ENCODE data around the gene PAGR1. TPM values are rescaled to one million over a fixed set of nuclear protein-coding genes. Genes with fewer than 3 reads are reported as not detected.

The PAGR1 gene
- total and polyA plus RNA-seq, 2 of the 13 experiments (the other 11 are each of a cell fraction or from before 2014, with no cell fraction given): 9.8 to 66.4 TPM

GRCh38 chr16:29858974-29859373 lies 43.0 kb downstream of the PAGR1 start:
- ATAC-seq (no peak), FAIRE-seq (no peak), DNase-seq (ENCODE audit: low spot score) (no peak)
- H3K4me3 ChIP-seq (replicated peaks in 1 of 3; ENCODE audit: insufficient read depth in 1 of 3, low read depth in 2 of 3, low read length in 3 of 3): no peak overlapping the region
- TF ChIP-seq ZNF274 (CRISPR knock-in tag; IDR thresholded peaks at IDR 0.05) (no peak), MXD1 (CRISPR knock-in tag; IDR thresholded peaks at IDR 0.05) (no peak), FOXO4 (CRISPR knock-in tag; conservative IDR thresholded peaks at IDR 0.05) (0 out of 2 replicates have a peak, but pooled peaks have one; percentile 52), THRA (CRISPR knock-in tag; IDR thresholded peaks at IDR 0.05; ENCODE audit: borderline replicate concordance) (no peak), GABPA (IDR thresholded peaks at IDR 0.05; ENCODE audit: low read depth, low read length) (no peak), GABPA (CRISPR knock-in tag; IDR thresholded peaks at IDR 0.05; ENCODE audit: low read depth) (no peak), NFE2L2 (IDR thresholded peaks at IDR 0.05; ENCODE audit: low read length) (no peak), MAFG (CRISPR knock-in tag; IDR thresholded peaks at IDR 0.05) (no peak), AGO2 (optimal IDR thresholded peaks at IDR 0.05; ENCODE audit: low read depth, low read length) (peak; percentile 43), ZEB1 (IDR thresholded peaks at IDR 0.05; ENCODE audit: insufficient replicate concordance, low read depth) (no peak), JUND (CRISPR knock-in tag; IDR thresholded peaks at IDR 0.05) (no peak), JUNB (CRISPR knock-in tag; IDR thresholded peaks at IDR 0.05; ENCODE audit: borderline replicate concordance) (no peak), TCF7L2 (IDR thresholded peaks at IDR 0.05; ENCODE audit: low read depth, low read length) (no peak), ZNF747 (CRISPR knock-in tag; IDR thresholded peaks at IDR 0.05; ENCODE audit: borderline replicate concordance) (no peak), ZNF30 (CRISPR knock-in tag; IDR thresholded peaks at IDR 0.05) (no peak), TCF7 (IDR thresholded peaks at IDR 0.05; ENCODE audit: low read depth) (no peak), RBFOX2 (IDR thresholded peaks at IDR 0.05; ENCODE audit: low read depth, low read length) (0 out of 2 replicates have a peak, but pooled peaks have one; percentile 49), GZF1 (CRISPR knock-in tag; IDR thresholded peaks at IDR 0.05) (no peak)
- H3K79me2 ChIP-seq (ENCODE audit: insufficient read depth, low read length): peaks cover 13% of the 10 kb centered on the region
- CTCF ChIA-PET (ENCODE audit: low intra/inter-chr PET ratio, low total read pairs): no interaction called here
- no peak overlapping the region for H3K9ac ChIP-seq (ENCODE audit: insufficient read depth, low read depth, low read length)
- intact Hi-C loops (cut with micrococcal nuclease; ENCODE audit: unreplicated experiment) (no loop called here), in situ Hi-C loops (cut with HindIII; ENCODE audit: extremely low pct_ligation_motif_present, low pct_unique_long_range_greater_than_20kb) (no loop called here)
- peaks cover 6 to 13% of the 10 kb centered on the region in 2 experiments; a peak in 4 of 5 replicates for H3K36me3 ChIP-seq (replicated peaks in 1 of 2; ENCODE audit: control insufficient read depth in 1 of 2, insufficient read depth in 2 of 2, low read length in 2 of 2)
- WGBS (ENCODE audit: low lambda C conversion rate): 96% methylated on average over 19 of the region's 19 CpGs
- H2AFZ ChIP-seq (ENCODE audit: low read length): no peak overlapping the region
- POLR2A ChIA-PET: interaction anchor here (2.9 kb wide), 1 partner anchor 43 kb away, joined by 6 read pairs; the partner anchor contains the start of gene PAGR1
- H3K4me2 ChIP-seq (ENCODE audit: low read depth, low read length): no peak overlapping the region
- no peak overlapping the region for H3K27ac ChIP-seq (ENCODE audit: extremely low read length, insufficient read depth, low read length)
- BruUV-seq (replicated peaks): no TSS peak
- H3K4me1 ChIP-seq (ENCODE audit: insufficient read depth, low read length): peaks cover 21% of the 10 kb centered on the region
- H4K20me1 ChIP-seq (ENCODE audit: insufficient read depth, low read length): no peaks in the 10 kb centered on the region; the same call in 1 of the 2 replicates
- no peaks in the 10 kb centered on the region; a peak in 1 of 5 replicates for H3K27me3 ChIP-seq (ENCODE audit: control insufficient read depth in 1 of 2, insufficient read depth in 2 of 2, low read length in 2 of 2)
- no peaks in the 10 kb centered on the region for H3K9me3 ChIP-seq (ENCODE audit: low read length)

All from HepG2 (cell line).